D341Med (cell line): ENCODE data around the gene SFTPB.
A peak's percentile ranks its signal among the peaks of the same experiment; 100 is the strongest.
"Not testable (repeated sequence)": the region's sequence is repeated elsewhere in the genome, so short reads cannot be mapped to it uniquely, and the experiment has no call there.

ENCODE experiments used
- DNase-seq: peaks from one replicate; pipeline ENCODE4 v3.0.0; 2012; ENCODE audit warnings: low spot score

Gene SFTPB

GRCh38 chr2:85655961-85656417 is 12.0 kb downstream of the SFTPB start:
- DNase-seq = no peak

- no peak for DNase-seq
These were observed 14.0 kb downstream of the SFTPB start for GRCh38 chr2:85653996-85654395.

GRCh38 chr2:85652056-85652455 is 15.9 kb downstream of the SFTPB start:
- no peak for DNase-seq

GRCh38 chr2:85651097-85651496 is 16.9 kb downstream of the SFTPB start:
- DNase-seq = no peak

GRCh38 chr2:85650456-85650855 is 17.5 kb downstream of the SFTPB start:
- no peak for DNase-seq

GRCh38 chr2:85649201-85650190 is 18.5 kb downstream of the SFTPB start:
- DNase-seq = no peak

GRCh38 chr2:85648619-85649018 is 19.4 kb downstream of the SFTPB start:
- peak; percentile 67 for DNase-seq

- DNase-seq = no peak
These were observed 20.0 kb downstream of the SFTPB start for GRCh38 chr2:85647823-85648526.

- DNase-seq = no peak
These were observed 21.8 kb downstream of the SFTPB start for GRCh38 chr2:85646166-85646565.

- DNase-seq = no peak
These were observed 23.1 kb downstream of the SFTPB start for GRCh38 chr2:85644909-85645308.

- no peak for DNase-seq
These were observed 25.3 kb downstream of the SFTPB start for GRCh38 chr2:85642725-85643124.

- DNase-seq = no peak
These were observed 32.4 kb downstream of the SFTPB start for GRCh38 chr2:85635636-85636035.

- no peak for DNase-seq
These were observed 33.0 kb downstream of the SFTPB start for GRCh38 chr2:85635011-85635410.

- no peak for DNase-seq
These were observed 36.7 kb downstream of the SFTPB start for GRCh38 chr2:85631316-85631715.

- DNase-seq = no peak
These were observed 39.3 kb downstream of the SFTPB start for GRCh38 chr2:85628658-85629057.

GRCh38 chr2:85623991-85624390 is 44.0 kb downstream of the SFTPB start:
- DNase-seq = no peak

- DNase-seq = no peak
These were observed 46.7 kb downstream of the SFTPB start for GRCh38 chr2:85621338-85621737.

GRCh38 chr2:85619617-85620016 is 48.4 kb downstream of the SFTPB start:
- DNase-seq = no peak

GRCh38 chr2:85617723-85618122 is 50.3 kb downstream of the SFTPB start:
- not testable (repeated sequence) for DNase-seq

- DNase-seq = no peak
These were observed 52.6 kb downstream of the SFTPB start for GRCh38 chr2:85615413-85615728.

- DNase-seq = not testable (repeated sequence)
These were observed 53.2 kb downstream of the SFTPB start for GRCh38 chr2:85614757-85615156.

GRCh38 chr2:85613717-85614515 is 54.1 kb downstream of the SFTPB start:
- DNase-seq = no peak
